CD4-positive, alpha-beta T cell treated with Interleukin-12 subunit alpha and Interleukin-12 subunit beta, for 1 hour (primary cell): ENCODE measurements around the gene TMEM11.
"Not testable (repeated sequence)": the region's sequence is repeated elsewhere in the genome, so short reads cannot be mapped to it uniquely, and the experiment has no call there.

Experiments
- DNase-seq: peaks from one replicate; pipeline ENCODE4 v3.0.0-alpha.2; 2020

TMEM11 gene

GRCh38 chr17:21210411-21211076, 3.4 kb downstream of the TMEM11 start:
- DNase-seq: no peak

GRCh38 chr17:21209511-21210175, 4.3 kb downstream of the TMEM11 start:
- no peak for DNase-seq

GRCh38 chr17:21208352-21208751, 5.6 kb downstream of the TMEM11 start:
- no peak for DNase-seq

GRCh38 chr17:21204935-21205334, 9.0 kb downstream of the TMEM11 start:
- DNase-seq: no peak

GRCh38 chr17:21202512-21202911, 11.4 kb downstream of the TMEM11 start:
- no peak for DNase-seq

GRCh38 chr17:21201874-21202273, 12.1 kb downstream of the TMEM11 start:
- DNase-seq: no peak

- DNase-seq: no peak
Measured at GRCh38 chr17:21201298-21201595, 12.7 kb downstream of the TMEM11 start.

GRCh38 chr17:21200590-21201297, 13.2 kb downstream of the TMEM11 start:
- no peak for DNase-seq

GRCh38 chr17:21199856-21200255, 14.1 kb downstream of the TMEM11 start:
- no peak for DNase-seq

- no peak for DNase-seq
Measured at GRCh38 chr17:21199311-21199710, 14.7 kb downstream of the TMEM11 start.

- no peak for DNase-seq
Measured at GRCh38 chr17:21198411-21198810, 15.6 kb downstream of the TMEM11 start.

- DNase-seq: no peak
Measured at GRCh38 chr17:21196126-21196525, 17.8 kb downstream of the TMEM11 start.

- DNase-seq: no peak
Measured at GRCh38 chr17:21194703-21195102, 19.3 kb downstream of the TMEM11 start.

GRCh38 chr17:21194226-21194625, 19.7 kb downstream of the TMEM11 start:
- DNase-seq: no peak

- no peak for DNase-seq
Measured at GRCh38 chr17:21193031-21193430, 20.9 kb downstream of the TMEM11 start.

- DNase-seq: not testable (repeated sequence)
Measured at GRCh38 chr17:21192414-21192813, 21.5 kb downstream of the TMEM11 start.

GRCh38 chr17:21191698-21192097, 22.3 kb downstream of the TMEM11 start:
- no peak for DNase-seq

- no peak for DNase-seq
Measured at GRCh38 chr17:21190078-21190477, 23.9 kb downstream of the TMEM11 start.

GRCh38 chr17:21189361-21189760, 24.6 kb downstream of the TMEM11 start:
- DNase-seq: no peak

GRCh38 chr17:21186399-21187187, 27.4 kb downstream of the TMEM11 start:
- no peak for DNase-seq

GRCh38 chr17:21185061-21185460, 28.9 kb downstream of the TMEM11 start:
- DNase-seq: no peak

- no peak for DNase-seq
Measured at GRCh38 chr17:21184570-21184969, 29.4 kb downstream of the TMEM11 start.

GRCh38 chr17:21183468-21183867, 30.5 kb downstream of the TMEM11 start:
- no peak for DNase-seq
